C4-2B (cell line): Measurements from ENCODE around the gene KRT34.

Experiments used
- CTCF ChIP-seq: fragments of 450-650 bp; conservative IDR thresholded peaks from 2 replicates; pipeline ENCODE4 v1.5.1; 2017; ENCODE audit warnings: mild to moderate bottlenecking
- ZFX ChIP-seq: fragments of 450-650 bp; IDR thresholded peaks from 2 replicates; pipeline ENCODE4 v1.6.1; 2017

- TF ChIP-seq CTCF (no peak), ZFX (no peak)
These were observed 46.4 kb downstream of the KRT34 start for GRCh38 chr17:41335747-41336146.
